Kidney (tissue), 14 donors: Measurements from ENCODE around the gene RAB3IL1. TPM values are rescaled to one million over a fixed set of nuclear protein-coding genes. Genes with fewer than 3 reads are reported as not detected.

Experiments
- DNase-seq, 5 donors: peaks; one replicate each; pipeline ENCODE4 v3.0.0-alpha.2; 2013 to 2020
- FAIRE-seq: peaks from 2 replicates; lab custom pipeline; 2012; peaks lifted over from hg19 to GRCh38; lab: Jason Lieb, UNC
- H3K27ac ChIP-seq, 2 donors: one replicate each; pipeline ENCODE4 v1.7.0; 2013; ENCODE audit warnings: low read depth in 2 of 2, low read length in 2 of 2, inconsistent platforms in 1 of 2
- H3K27me3 ChIP-seq: one replicate; pipeline ENCODE4 v1.7.1; 2013; ENCODE audit warnings: low read length, inconsistent platforms; ENCODE audit not compliant: control insufficient read depth, insufficient read depth
- H3K36me3 ChIP-seq, 3 donors: one replicate each; pipeline versions ENCODE4 v1.7.0 to v1.7.1; 2013; ENCODE audit warnings: low read length in 3 of 3, control low read depth in 1 of 3, inconsistent platforms in 1 of 3; ENCODE audit not compliant: insufficient read depth in 3 of 3, control insufficient read depth in 2 of 3
- H3K4me1 ChIP-seq, 3 donors: one replicate each; pipeline versions ENCODE4 v1.7.0 to v1.7.1; 2013; ENCODE audit warnings: low read length in 3 of 3, inconsistent platforms in 1 of 3, low read depth in 1 of 3; ENCODE audit not compliant: control insufficient read depth in 2 of 3, insufficient read depth in 2 of 3
- H3K4me3 ChIP-seq, 3 donors: one replicate each; pipeline versions ENCODE4 v1.7.0 to v1.8.1; 2013; ENCODE audit warnings: low read length in 3 of 3, control low read depth in 1 of 3, inconsistent platforms in 1 of 3
- H3K9ac ChIP-seq, 3 donors: one replicate each; pipeline versions ENCODE4 v1.7.0 to v1.7.1; 2013; ENCODE audit warnings: low read length in 3 of 3, control low read depth in 1 of 3, inconsistent platforms in 1 of 3
- H3K9me3 ChIP-seq, 3 donors: one replicate each; pipeline versions ENCODE4 v1.7.0 to v1.7.1; 2013; ENCODE audit warnings: low read length in 3 of 3, control low read depth in 1 of 3, inconsistent platforms in 1 of 3; ENCODE audit not compliant: control insufficient read depth in 2 of 3, insufficient read depth in 1 of 3
- CTCF ChIP-seq: IDR thresholded peaks from 3 replicates; pipeline ENCODE4 v1.5.1; 2012; ENCODE audit warnings: mild to moderate bottlenecking, moderate library complexity, borderline replicate concordance; ENCODE audit not compliant: insufficient read depth; ENCODE audit errors: extremely low read depth
- intact Hi-C: fragments of 100-400 bp; cut with DNase I; formaldehyde crosslinking; loops from one replicate; pipeline ENCODE4 v1.11.1; 2022
- microRNA-seq: library from miRNA; unstranded; fragments of <30 nt; microRNA quantifications from one replicate; pipeline ENCODE4 v1.2.0, GENCODE V29; 2020
- polyA plus RNA-seq: library from polyadenylated mRNA; stranded (reverse); fragments of 350-450 nt; fragmentation: Illumina TruSeq; extraction: RNeasy Lipid Tissue Mini Kit (QIAGEN cat#74804); gene quantifications from one replicate; pipeline ENCODE4 v1.2.3, GENCODE V29; 2014; ENCODE audit warnings: low read depth, low replicate concordance; ENCODE audit not compliant: insufficient read depth
- total RNA-seq: library from RNA; stranded (reverse); fragmentation: NEBNext Ultra II Directional; extraction: Animal tissue kit (Norgen Biotek cat#: 25700); gene quantifications from one replicate; pipeline ENCODE4 v1.2.1, GENCODE V29; 2021
- donor health status: control.
- donor health status: control.
- donor health status: control.
- donor health status: control.
- donor health status: control.
- donor health status: DM: yes; HTN: yes; CAD: no.
- donor health status: Normal renal cell carcinoma (clear cell type).

The RAB3IL1 gene
- total and polyA plus RNA-seq, 2 donors from 2014 or later, result 14.6 to 27.8 TPM

DNA sequence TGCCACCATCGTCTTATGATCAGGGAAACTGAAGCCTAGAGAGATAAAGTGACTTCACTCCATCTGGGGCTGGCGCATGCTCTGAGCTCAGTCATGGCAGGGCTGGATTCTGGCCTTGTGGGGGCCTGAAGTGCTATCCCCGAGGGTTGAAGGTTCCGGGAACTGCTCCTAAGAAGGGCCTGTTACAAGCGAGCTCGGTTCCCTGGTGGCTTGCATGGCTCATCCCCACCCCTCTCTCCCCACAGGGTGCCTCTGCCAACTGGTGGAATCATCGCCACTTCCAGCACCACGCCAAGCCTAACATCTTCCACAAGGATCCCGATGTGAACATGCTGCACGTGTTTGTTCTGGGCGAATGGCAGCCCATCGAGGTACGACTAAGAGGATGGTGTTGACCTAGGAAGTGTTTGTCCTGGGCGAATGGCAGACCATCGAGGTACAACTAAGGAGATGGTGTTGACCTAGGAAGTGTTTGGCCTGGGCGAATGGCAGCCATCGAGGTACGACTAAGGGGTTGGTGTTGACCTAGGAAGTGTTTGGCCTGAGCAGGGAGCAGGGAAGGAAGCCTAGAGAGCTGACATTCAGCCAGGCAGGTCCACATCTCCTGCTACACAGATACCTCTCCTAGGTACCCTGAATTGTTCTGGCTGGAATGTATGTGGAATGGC, 69.3 kb downstream of the RAB3IL1 start:
- peak in 1 of 5 donors; percentile 33 for DNase-seq
- FAIRE-seq, result no peak
- peaks cover 0 to 5% (median 2%) of the 10 kb centered on the region in 3 donors for H3K36me3 ChIP-seq

More for the DNA sequence above, 69.3 kb downstream of the RAB3IL1 start:
- Histone ChIP-seq H3K4me3 (no peak overlapping the region), H3K4me1 (no peaks in the 10 kb centered on the region), H3K9ac (no peak overlapping the region), H3K27me3 (no peaks in the 10 kb centered on the region), H3K9me3 (no peaks in the 10 kb centered on the region), H3K27ac (no peak overlapping the region)
- no peak for TF ChIP-seq CTCF
- intact Hi-C loops, result no loop called here

Small RNA genes lying within 50 kb of the gene (microRNA-seq; reads per million reads assigned to microRNA genes)
- gene MIR6746, result not detected

Other genes starting within 250 kb of the RAB3IL1 start
- gene DAGLA, start 237.2 kb downstream of the RAB3IL1 start, total RNA-seq, result 3.9 TPM
- 1.4 TPM for gene DAGLA, start 237.2 kb downstream of the RAB3IL1 start, polyA plus RNA-seq
- 36.3 TPM for gene MYRF, start 164.9 kb downstream of the RAB3IL1 start, total RNA-seq
- 6.0 TPM for gene MYRF, start 164.9 kb downstream of the RAB3IL1 start, polyA plus RNA-seq
- 92.1 TPM for gene TMEM258, start 125.0 kb downstream of the RAB3IL1 start, total RNA-seq
- 228 TPM for gene TMEM258, start 125.0 kb downstream of the RAB3IL1 start, polyA plus RNA-seq
- gene FEN1, start 124.7 kb downstream of the RAB3IL1 start, total RNA-seq, result 8.8 TPM
- 8.5 TPM for gene FEN1, start 124.7 kb downstream of the RAB3IL1 start, polyA plus RNA-seq
- gene FADS1, start 100.6 kb downstream of the RAB3IL1 start, total RNA-seq, result 19.5 TPM
- 6.7 TPM for gene FADS1, start 100.6 kb downstream of the RAB3IL1 start, polyA plus RNA-seq
- 49.2 TPM for gene FADS2, start 89.3 kb downstream of the RAB3IL1 start, total RNA-seq
- gene FADS2, start 89.3 kb downstream of the RAB3IL1 start, polyA plus RNA-seq, result 9.8 TPM
- 58.2 TPM for gene FADS3, start 26.0 kb downstream of the RAB3IL1 start, total RNA-seq
- gene FADS3, start 26.0 kb downstream of the RAB3IL1 start, polyA plus RNA-seq, result 20.5 TPM
- 7.1 TPM for gene BEST1, start 32.8 kb upstream of the RAB3IL1 start, total RNA-seq
- gene BEST1, start 32.8 kb upstream of the RAB3IL1 start, polyA plus RNA-seq, result 0.62 TPM
- 3,221 TPM for gene FTH1, start 50.1 kb upstream of the RAB3IL1 start, total RNA-seq
- 7,914 TPM for gene FTH1, start 50.1 kb upstream of the RAB3IL1 start, polyA plus RNA-seq
- 17.5 TPM for gene INCENP, start 206.4 kb upstream of the RAB3IL1 start, total RNA-seq
- gene INCENP, start 206.4 kb upstream of the RAB3IL1 start, polyA plus RNA-seq, result 2.9 TPM